Lower leg skin (tissue), 3 donors: ENCODE results near the gene CHGA.

ENCODE experiments used
- POLR2A ChIP-seq, 2 donors: fragments of 450-650 bp; IDR thresholded peaks; one replicate each; pipeline ENCODE4 v1.6.1; 2016 to 2017; ENCODE audit warnings: antibody characterized with exemption in 2 of 2, mild to moderate bottlenecking in 1 of 2, moderate library complexity in 1 of 2
- TF ChIP-seq, protein P1 (sequence below), 3 donors: fragments of 450-650 bp; IDR thresholded peaks; one replicate each; pipeline ENCODE4 v1.5.1; 2016; ENCODE audit warnings: antibody characterized with exemption in 3 of 3, mild to moderate bottlenecking in 3 of 3, moderate library complexity in 2 of 3

- no peak for TF ChIP-seq POLR2A (IDR thresholded peaks at IDR 0.05)
- TF ChIP-seq, protein P1, sequence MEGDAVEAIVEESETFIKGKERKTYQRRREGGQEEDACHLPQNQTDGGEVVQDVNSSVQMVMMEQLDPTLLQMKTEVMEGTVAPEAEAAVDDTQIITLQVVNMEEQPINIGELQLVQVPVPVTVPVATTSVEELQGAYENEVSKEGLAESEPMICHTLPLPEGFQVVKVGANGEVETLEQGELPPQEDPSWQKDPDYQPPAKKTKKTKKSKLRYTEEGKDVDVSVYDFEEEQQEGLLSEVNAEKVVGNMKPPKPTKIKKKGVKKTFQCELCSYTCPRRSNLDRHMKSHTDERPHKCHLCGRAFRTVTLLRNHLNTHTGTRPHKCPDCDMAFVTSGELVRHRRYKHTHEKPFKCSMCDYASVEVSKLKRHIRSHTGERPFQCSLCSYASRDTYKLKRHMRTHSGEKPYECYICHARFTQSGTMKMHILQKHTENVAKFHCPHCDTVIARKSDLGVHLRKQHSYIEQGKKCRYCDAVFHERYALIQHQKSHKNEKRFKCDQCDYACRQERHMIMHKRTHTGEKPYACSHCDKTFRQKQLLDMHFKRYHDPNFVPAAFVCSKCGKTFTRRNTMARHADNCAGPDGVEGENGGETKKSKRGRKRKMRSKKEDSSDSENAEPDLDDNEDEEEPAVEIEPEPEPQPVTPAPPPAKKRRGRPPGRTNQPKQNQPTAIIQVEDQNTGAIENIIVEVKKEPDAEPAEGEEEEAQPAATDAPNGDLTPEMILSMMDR (IDR thresholded peaks at IDR 0.05): no peak
Observed at GRCh38 chr14:92895352-92895878, 27.5 kb upstream of the CHGA start.
